Activated CD4-positive, alpha-beta T cell treated with anti-CD3 and anti-CD28 coated beads, Interleukin-2, amount 10 ng/mL, durations not matched to agents 24 days and 14 days (primary cell): ENCODE measurements around the gene DGKK. TPM values are rescaled to one million over a fixed set of nuclear protein-coding genes. Genes with fewer than 3 reads are reported as not detected.
"Not testable (repeated sequence)": the region's sequence is repeated elsewhere in the genome, so short reads cannot be mapped to it uniquely, and the experiment has no call there.

Experiments used
- DNase-seq: peaks from one replicate; pipeline ENCODE4 v3.0.0; 2022
- H3K27ac Mint-ChIP-seq: one replicate; pipeline ENCODE4 v1.8.0; 2022; ENCODE audit warnings: mild to moderate bottlenecking, mixed read lengths
- H3K27me3 Mint-ChIP-seq: one replicate; pipeline ENCODE4 v1.8.0; 2022; ENCODE audit warnings: mixed read lengths
- H3K36me3 Mint-ChIP-seq: one replicate; pipeline ENCODE4 v1.8.0; 2022; ENCODE audit warnings: low read depth, mild to moderate bottlenecking, mixed read lengths
- H3K4me1 Mint-ChIP-seq: one replicate; pipeline ENCODE4 v1.8.0; 2021; ENCODE audit warnings: mixed read lengths
- H3K4me3 Mint-ChIP-seq: one replicate; pipeline ENCODE4 v1.8.0; 2022; ENCODE audit warnings: mild to moderate bottlenecking, moderate library complexity, mixed read lengths
- H3K9me3 Mint-ChIP-seq: one replicate; pipeline ENCODE4 v1.8.0; 2021; ENCODE audit warnings: mixed read lengths
- intact Hi-C: fragments of 100-400 bp; cut with micrococcal nuclease; formaldehyde crosslinking; loops from one replicate; pipeline ENCODE4 v1.15.1; 2023
- total RNA-seq: library from RNA; stranded (reverse); gene quantifications from 2 replicates; pipeline ENCODE4 v1.2.3, GENCODE V29; 2022

Gene DGKK
- total RNA-seq, 1 donor from 2014 or later = not detected

- Mint-ChIP-seq H3K9me3 (no peaks in the 10 kb centered on the region), H3K27ac (no peak overlapping the region), H3K4me3 (no peak overlapping the region), H3K36me3 (no peaks in the 10 kb centered on the region), H3K27me3 (peaks cover 2% of the 10 kb centered on the region), H3K4me1 (no peaks in the 10 kb centered on the region)
- intact Hi-C loops = no loop called here
- DNase-seq = no peak
Observed at GRCh38 chrX:50393902-50394301, 76.7 kb downstream of the DGKK start.

GRCh38 chrX:50386520-50386919 is 84.1 kb downstream of the DGKK start:
- no peaks in the 10 kb centered on the region for H3K4me1 Mint-ChIP-seq
- intact Hi-C loops = no loop called here
- no peak overlapping the region for H3K4me3 Mint-ChIP-seq
- no peaks in the 10 kb centered on the region for H3K36me3 Mint-ChIP-seq
- no peak overlapping the region for H3K27ac Mint-ChIP-seq
- peaks cover 2% of the 10 kb centered on the region for H3K27me3 Mint-ChIP-seq
- no peak for DNase-seq
- H3K9me3 Mint-ChIP-seq = no peaks in the 10 kb centered on the region

- DNase-seq = no peak
- H3K9me3 Mint-ChIP-seq = no peaks in the 10 kb centered on the region
- no peaks in the 10 kb centered on the region for H3K36me3 Mint-ChIP-seq
- H3K4me3 Mint-ChIP-seq = no peak overlapping the region
- H3K4me1 Mint-ChIP-seq = no peaks in the 10 kb centered on the region
- intact Hi-C loops = no loop called here
- H3K27me3 Mint-ChIP-seq = no peaks in the 10 kb centered on the region
- no peak overlapping the region for H3K27ac Mint-ChIP-seq
Observed at GRCh38 chrX:50381729-50382415, 88.8 kb downstream of the DGKK start.

- Mint-ChIP-seq H3K27ac (no peak overlapping the region), H3K27me3 (no peaks in the 10 kb centered on the region)
Observed at GRCh38 chrX:50375481-50376267, 95.0 kb downstream of the DGKK start.

GRCh38 chrX:50372966-50373365 is 97.7 kb downstream of the DGKK start:
- intact Hi-C loops = no loop called here
- no peak for DNase-seq
- no peak overlapping the region for H3K4me3 Mint-ChIP-seq

More at GRCh38 chrX:50375481-50376267, 95.0 kb downstream of the DGKK start:
- H3K4me1 Mint-ChIP-seq = no peaks in the 10 kb centered on the region
- H3K36me3 Mint-ChIP-seq = no peaks in the 10 kb centered on the region
- intact Hi-C loops = no loop called here
- no peak for DNase-seq
- H3K4me3 Mint-ChIP-seq = no peak overlapping the region
- no peaks in the 10 kb centered on the region for H3K9me3 Mint-ChIP-seq

GRCh38 chrX:50343917-50344316 is 126.7 kb downstream of the DGKK start:
- intact Hi-C loops = no loop called here

More at GRCh38 chrX:50372966-50373365, 97.7 kb downstream of the DGKK start:
- Mint-ChIP-seq H3K27ac (no peak overlapping the region), H3K36me3 (no peaks in the 10 kb centered on the region), H3K4me1 (no peaks in the 10 kb centered on the region), H3K27me3 (no peaks in the 10 kb centered on the region), H3K9me3 (no peaks in the 10 kb centered on the region)

GRCh38 chrX:50333308-50333707 is 137.3 kb downstream of the DGKK start:
- no peak for DNase-seq
- intact Hi-C loops = no loop called here
- Mint-ChIP-seq H3K9me3 (no peaks in the 10 kb centered on the region), H3K27ac (no peak overlapping the region), H3K27me3 (no peaks in the 10 kb centered on the region), H3K36me3 (no peaks in the 10 kb centered on the region), H3K4me1 (no peaks in the 10 kb centered on the region), H3K4me3 (no peak overlapping the region)

More at GRCh38 chrX:50343917-50344316, 126.7 kb downstream of the DGKK start:
- H3K4me1 Mint-ChIP-seq = no peaks in the 10 kb centered on the region
- no peaks in the 10 kb centered on the region for H3K9me3 Mint-ChIP-seq
- no peaks in the 10 kb centered on the region for H3K27me3 Mint-ChIP-seq
- H3K4me3 Mint-ChIP-seq = no peak overlapping the region
- H3K36me3 Mint-ChIP-seq = no peaks in the 10 kb centered on the region
- no peak overlapping the region for H3K27ac Mint-ChIP-seq
- DNase-seq = no peak

- H3K27ac Mint-ChIP-seq, H3K9me3 Mint-ChIP-seq, H3K36me3 Mint-ChIP-seq, DNase-seq, H3K4me1 Mint-ChIP-seq, H3K27me3 Mint-ChIP-seq, H3K4me3 Mint-ChIP-seq, intact Hi-C loops: not testable (repeated sequence)
Observed at GRCh38 chrX:50332668-50333067, 138.0 kb downstream of the DGKK start.

GRCh38 chrX:50327235-50327634 is 143.4 kb downstream of the DGKK start:
- Mint-ChIP-seq H3K4me3 (no peak overlapping the region), H3K27ac (no peak overlapping the region), H3K4me1 (no peaks in the 10 kb centered on the region), H3K36me3 (no peaks in the 10 kb centered on the region), H3K27me3 (no peaks in the 10 kb centered on the region), H3K9me3 (no peaks in the 10 kb centered on the region)
- intact Hi-C loops = no loop called here
- no peak for DNase-seq
